GM18498 (cell line): ENCODE results near the gene USP49.

ENCODE experiments used
- ATAC-seq: cut with Tn5 transposase; IDR thresholded peaks from one replicate; pipeline ENCODE4 v1.9.1; 2021; ENCODE audit warnings: mild to moderate bottlenecking, moderate library complexity; ENCODE audit not compliant: unreplicated experiment

USP49 gene

GRCh38 chr6:41759905-41760579, 135.1 kb downstream of the USP49 start:
- no peak for ATAC-seq

- no peak for ATAC-seq
These were observed 135.9 kb downstream of the USP49 start for GRCh38 chr6:41759106-41759904.

DNA sequence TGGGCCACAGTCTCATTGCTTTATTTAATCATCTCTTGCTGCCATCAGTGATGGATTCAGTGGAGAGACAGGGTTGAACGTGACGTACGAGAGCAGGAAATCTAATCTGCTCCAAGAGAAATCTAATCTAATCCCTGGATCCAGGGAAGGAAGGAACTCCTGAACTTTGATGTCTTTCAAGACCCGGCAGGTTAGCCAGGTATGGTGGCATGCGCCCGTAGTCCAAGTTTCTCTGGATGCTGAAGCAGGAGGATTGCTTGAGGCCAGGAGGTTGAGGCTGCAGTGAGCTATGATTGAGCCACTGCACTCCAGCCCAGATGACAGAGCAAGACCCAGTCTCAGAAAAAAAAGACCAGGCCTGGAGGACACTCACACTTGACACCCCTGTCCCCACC, 136.5 kb downstream of the USP49 start:
- ATAC-seq: no peak

- no peak for ATAC-seq
These were observed 137.1 kb downstream of the USP49 start for GRCh38 chr6:41757931-41758640.

- no peak for ATAC-seq
These were observed 137.9 kb downstream of the USP49 start for GRCh38 chr6:41757271-41757670.

GRCh38 chr6:41756354-41756753, 138.8 kb downstream of the USP49 start:
- ATAC-seq: no peak

GRCh38 chr6:41755895-41756294, 139.3 kb downstream of the USP49 start:
- ATAC-seq: no peak

GRCh38 chr6:41750374-41750773, 144.8 kb downstream of the USP49 start:
- no peak for ATAC-seq

- ATAC-seq: no peak
These were observed 146.6 kb downstream of the USP49 start for GRCh38 chr6:41748542-41748941.

- ATAC-seq: no peak
These were observed 147.1 kb downstream of the USP49 start for GRCh38 chr6:41748102-41748477.

- no peak for ATAC-seq
These were observed 147.7 kb downstream of the USP49 start, which contains the start of gene PGC for GRCh38 chr6:41747256-41748101. Gene PGC (minus strand): TSS chr6:41747397. CDS start chr6:41747334, 63 bp downstream.

DNA sequence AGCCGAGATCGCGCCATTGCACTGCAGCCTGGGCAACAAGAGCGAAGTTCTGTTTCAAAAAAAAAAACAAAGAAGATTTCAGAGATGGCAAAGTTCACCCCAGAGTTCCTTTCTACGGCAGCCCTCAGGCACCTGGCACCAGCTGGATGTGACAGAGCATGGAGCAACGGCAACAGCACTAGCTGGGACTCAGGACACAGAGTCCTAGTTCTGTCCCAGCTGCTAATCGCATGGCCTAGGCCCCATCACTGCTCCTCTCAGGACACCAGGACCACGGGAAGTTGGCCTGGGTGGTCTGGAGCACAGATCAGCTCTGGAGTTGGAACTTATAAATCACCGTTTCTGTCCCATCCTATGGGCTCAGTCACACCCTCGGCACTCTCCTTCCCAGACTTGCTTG, 149.1 kb downstream of the USP49 start:
- ATAC-seq: no peak

GRCh38 chr6:41744236-41744787, 150.9 kb downstream of the USP49 start:
- no peak for ATAC-seq

DNA sequence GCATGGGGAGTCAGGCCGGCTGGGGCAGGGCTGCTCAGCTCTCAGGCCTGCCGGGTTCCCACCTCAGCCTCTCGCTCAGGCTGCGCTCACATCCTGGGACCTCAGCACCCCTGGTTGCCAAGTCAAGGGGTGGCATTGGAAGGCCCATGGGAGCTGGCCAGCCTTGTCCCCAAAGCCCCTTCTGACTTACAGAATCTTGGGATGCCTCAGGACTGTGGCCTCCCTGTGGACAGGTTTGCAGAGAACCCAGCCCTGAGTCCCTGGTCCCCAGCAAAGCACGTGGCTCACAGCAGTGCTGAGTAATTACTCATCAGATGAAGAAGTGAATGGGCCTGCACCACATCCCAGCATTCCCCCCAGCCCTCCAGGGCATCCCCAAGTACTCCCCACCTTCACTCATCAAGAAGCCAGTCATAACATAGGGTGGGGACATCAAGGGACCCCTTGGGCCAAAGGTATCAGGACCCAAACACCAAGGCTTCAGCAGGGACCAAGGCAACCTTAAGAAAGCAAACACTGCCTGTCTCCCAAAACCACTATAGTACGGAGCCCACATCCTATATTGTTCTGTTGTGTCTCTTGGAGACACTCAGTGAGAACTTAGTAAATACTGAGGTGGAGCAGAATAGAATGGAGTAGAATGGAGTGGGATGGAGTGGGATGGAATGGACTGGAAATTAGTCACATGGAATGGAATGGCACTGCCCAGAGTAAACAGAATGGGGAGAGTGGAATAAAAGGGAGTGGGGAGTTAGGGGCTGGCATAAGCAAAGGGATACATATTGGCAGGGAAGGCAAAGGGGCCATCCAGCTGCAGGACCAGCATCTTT, 151.6 kb downstream of the USP49 start:
- no peak for ATAC-seq

GRCh38 chr6:41741625-41742490, 153.3 kb downstream of the USP49 start:
- ATAC-seq: no peak

GRCh38 chr6:41740366-41741162, 154.6 kb downstream of the USP49 start:
- ATAC-seq: no peak
